ENCODE results near the gene DHRSX.

GRCh38 chrX:2504706-2505332, 4.0 kb upstream of the DHRSX start:
- TF ChIP-seq CTCF (IDR thresholded peaks at IDR 0.05): no peak
- TF ChIP-seq POLR2A (IDR thresholded peaks at IDR 0.05): no peak
